Measurements from ENCODE around the gene PCMTD2.

Gene PCMTD2

DNA sequence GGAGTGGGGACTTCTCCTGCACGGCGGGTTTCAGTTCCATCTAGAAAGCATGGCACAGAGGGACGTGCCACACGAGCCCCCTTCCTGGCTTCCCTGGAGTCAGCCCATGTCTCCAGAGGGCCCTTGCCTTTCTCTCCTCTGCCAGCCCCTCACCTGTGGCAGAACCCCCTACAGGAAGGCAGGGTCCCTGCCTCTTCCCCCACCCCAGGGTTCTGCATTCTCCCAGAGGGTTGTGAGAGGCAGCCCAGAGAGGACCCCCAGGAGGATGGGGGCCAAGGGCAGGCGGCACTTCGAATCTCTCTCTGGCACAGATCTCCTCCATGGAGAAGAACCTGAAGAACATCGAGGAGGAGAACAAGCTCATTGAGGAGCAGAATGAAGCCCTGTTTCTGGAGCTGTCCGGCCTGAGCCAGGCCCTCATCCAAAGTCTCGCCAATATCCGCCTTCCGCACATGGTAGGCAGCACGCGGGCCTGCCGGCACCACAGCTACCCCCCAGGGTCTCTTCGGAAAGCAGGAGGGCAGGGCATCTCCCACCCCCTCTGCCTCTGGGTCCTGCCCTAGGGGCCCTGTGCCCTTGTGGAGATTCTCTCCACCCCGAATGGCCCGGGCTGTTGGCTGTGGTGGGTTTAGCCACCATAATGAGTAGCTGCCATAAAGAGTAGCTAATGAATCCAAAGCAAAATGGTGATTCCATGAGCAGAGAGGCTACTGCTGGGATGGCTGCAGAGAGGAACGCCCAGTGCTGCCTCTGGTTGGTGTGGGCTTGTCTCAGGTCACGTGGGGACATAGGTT is 15.9 kb upstream of the PCMTD2 start:
- no peak for DNase-seq

DNA sequence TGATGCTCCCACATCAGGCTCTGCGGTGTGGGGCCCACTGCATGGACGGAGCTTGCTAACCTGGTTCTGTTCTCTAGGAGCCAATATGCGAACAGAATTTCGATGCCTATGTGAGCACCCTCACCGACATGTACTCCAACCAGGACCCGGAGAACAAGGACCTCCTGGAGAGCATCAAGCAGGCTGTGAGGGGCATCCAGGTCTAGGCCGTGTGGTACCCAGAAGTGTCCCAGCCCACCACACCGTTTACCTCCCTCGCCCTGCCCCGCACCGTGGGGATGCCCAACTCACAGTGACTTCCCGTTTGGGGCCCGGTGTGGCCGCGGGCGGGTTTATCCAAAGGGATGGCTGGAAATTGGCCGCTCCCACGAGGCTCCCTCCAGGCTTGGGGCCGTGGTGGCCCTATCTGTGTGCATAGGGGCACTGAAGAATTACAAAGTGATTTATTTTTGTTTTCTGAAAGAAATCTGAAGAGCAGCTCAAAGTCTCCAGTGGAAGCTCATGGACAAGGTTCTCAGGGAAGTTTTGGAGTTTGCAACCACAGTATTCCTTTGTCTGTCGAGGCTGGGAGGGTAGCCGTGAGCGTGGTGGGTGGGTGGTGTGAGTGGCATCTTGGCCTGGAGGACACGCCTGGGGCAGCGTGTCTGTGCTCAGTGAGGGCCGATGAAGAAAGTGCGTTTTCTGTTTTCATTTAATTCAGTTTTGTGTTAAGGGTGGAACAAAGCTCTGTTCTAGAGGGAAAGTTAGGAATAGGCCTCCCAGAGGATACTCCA is 15.1 kb upstream of the PCMTD2 start:
- DNase-seq = no peak

DNA sequence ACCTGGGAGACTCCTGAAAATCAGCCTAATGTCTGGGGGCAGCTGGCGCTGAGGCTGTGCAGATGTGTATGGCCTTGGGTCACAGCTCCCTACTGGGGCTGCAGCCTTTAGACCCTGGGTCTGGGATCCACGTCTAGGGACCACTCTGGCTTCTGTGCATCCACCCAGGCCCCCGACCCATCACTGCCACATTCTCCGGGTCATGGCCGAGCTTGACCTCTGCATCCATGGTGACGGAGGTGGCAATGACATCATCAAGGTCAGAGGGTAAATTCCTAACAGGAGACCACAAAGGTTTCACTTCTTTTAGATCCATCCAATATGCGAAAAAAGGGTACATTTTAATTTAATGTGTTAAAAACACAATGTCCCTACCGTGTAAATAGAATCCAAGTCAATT is 14.5 kb upstream of the PCMTD2 start:
- DNase-seq = no peak

DNA sequence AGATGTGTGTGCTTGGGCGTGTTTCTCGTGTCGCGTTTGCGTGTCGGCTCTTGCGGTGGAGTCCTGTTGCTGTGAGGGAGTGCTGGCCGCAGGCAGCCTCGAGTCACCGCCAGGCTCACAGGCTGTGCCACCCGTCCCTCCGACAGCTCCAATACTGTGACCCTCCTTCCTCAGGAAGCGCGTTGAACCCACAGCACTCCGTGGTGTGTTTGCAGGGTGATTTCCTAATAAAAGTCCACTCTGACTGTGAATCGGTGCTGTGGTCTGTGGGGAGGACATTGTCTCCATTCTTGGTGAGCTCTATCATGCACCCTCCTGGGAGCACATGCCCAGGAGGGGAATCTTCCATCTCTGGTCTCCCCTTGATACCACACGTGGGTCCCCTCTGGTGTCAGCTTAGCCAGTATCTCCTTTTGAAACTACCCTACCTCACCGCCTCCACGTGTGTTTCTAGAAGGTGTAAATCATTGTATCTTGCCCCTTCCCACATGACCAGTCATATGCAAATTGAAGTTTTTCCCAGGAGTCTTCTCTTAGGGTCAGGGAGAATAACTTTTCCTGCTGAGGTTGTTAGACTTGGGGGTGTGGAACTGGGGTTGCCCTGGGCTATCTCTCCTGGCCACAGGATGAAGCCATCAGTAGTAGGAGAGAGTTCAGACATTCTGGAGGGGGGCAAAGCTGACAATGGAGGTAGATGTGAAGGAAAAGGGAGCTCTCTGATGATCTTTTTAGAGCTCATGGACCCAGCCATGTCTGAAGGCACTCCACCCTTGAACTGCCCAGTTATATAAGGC is 13.3 kb upstream of the PCMTD2 start:
- DNase-seq = no peak

DNA sequence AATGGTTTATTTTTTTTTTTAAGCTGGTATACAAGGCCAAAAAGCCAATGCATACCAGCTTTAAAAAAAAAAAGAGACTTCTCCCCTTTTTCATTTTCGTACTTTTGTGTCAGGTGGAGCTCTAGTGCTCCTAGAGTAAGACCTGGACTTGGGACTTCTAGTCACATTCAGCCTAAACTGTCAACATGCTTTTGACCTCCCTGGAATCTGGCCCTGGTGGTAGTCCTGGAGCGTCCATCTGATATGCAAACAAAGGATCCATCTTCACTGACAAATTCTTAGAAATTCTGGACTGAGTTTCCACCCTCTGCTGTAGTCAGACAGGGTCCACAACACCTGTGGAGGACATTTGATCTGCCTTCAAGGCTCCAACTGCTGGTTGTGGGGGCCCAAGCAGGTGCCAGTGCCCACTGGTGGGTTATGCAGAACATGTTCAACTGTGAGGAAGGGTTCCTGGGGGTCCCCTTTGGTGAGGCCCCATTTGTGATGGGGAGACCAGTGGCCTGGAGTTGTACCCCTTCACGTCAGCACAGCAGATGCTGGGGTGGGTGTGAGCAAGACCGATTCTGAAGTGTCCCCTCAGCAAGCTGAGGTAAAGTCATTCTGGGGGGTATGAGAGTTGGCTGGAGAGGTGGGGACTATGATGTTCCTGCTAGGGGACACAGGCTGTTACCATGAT is 12.6 kb upstream of the PCMTD2 start:
- no peak for DNase-seq

DNA sequence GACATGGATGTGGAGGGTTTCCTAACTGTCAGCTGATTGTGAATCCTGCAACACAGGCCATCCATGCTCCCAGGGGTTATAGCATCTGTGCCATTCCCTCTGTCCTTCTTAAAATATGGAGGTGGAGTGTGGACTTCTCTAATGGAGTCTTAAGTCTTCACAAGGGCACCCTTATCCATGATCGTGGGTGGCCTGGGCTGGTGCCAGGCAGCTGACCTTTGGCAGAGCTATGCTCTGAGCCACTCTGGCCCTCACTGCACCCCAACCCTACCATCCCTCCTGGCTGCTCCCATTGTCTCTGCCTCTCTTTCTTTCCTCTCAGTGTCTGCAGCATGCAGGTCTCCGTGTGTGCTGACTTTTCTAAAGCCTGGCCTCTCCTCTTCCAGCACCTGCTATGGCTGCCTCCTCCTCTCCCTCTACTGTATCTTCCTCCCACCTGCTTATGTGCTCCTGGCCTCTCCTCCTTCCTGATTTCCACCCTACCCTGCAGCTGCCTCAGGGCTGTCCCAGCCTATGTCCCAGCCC is 11.2 kb upstream of the PCMTD2 start:
- DNase-seq = no peak

DNA sequence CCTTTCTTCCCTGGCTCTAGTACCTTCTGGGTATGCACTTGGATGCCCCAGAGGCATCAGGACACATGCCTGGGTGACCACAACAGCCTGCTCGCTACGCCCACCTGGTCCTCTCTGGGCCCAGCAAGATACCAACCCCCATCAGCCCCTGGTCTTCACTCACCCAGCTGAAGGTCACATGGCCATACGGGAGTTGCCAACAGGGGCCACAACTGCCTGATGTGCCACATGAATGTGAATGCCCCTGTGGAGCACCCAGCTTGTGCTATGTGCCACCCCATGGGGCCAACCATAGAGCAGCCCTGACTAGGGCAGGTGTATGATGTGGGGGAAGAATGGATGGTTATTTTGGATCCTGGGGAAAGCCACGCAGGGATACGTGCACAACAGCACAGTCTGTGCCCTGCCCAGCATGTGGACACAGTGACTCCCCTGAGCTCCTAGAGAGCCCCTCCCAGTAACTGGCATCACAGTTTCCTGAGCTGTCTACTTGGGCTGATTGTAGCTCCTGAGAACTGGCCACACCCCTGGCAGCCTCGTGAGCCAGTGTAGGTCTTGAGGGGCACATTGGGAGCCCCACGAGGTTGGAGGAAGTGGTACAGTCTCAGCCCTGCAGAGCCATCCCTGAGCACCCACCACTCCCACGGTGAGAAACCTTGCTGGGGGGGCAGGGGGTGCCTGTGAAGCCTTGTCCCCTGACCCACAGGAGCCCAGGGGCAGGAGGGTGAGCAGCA is 10.5 kb upstream of the PCMTD2 start:
- DNase-seq = no peak

DNA sequence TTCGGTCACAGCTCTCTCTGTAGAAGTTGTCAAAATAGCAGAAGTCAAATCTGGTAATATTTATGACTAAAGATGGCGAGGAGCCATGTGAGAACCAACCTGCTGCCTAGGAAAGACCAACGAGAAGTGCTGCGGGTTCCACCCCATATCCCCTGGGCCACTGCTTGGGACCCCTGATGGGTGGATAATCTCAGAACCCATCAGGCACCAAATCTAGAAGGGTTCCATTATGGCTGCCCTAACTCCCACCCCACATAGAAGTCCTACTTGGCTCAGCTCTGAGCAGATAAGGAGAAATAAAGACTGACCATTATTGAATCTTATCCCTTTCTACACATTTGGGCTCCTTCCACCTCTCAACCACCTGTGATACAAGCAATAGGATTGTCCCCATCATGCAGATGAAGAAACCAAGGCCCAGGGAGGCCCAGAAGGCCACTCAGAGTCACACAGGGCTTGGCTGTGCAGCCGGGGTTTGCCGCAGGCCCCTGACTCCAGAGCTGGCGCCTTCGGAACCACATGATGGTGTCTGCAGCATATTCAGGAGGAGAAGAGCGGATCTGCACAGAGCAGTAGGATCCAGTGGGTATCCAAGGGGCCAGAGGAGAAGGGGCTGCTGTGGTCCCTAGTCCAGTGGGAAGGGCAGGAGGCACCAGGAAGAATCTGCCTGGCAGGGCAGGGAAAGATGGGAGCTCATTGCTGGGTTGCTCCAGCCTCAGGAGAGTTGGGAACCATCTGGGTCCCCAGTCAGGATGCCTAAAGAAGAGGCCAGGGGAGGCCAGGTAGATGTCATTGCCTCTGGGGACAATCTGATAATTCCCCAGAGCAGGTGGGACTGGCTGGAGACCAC is 9.6 kb upstream of the PCMTD2 start:
- DNase-seq = no peak

DNA sequence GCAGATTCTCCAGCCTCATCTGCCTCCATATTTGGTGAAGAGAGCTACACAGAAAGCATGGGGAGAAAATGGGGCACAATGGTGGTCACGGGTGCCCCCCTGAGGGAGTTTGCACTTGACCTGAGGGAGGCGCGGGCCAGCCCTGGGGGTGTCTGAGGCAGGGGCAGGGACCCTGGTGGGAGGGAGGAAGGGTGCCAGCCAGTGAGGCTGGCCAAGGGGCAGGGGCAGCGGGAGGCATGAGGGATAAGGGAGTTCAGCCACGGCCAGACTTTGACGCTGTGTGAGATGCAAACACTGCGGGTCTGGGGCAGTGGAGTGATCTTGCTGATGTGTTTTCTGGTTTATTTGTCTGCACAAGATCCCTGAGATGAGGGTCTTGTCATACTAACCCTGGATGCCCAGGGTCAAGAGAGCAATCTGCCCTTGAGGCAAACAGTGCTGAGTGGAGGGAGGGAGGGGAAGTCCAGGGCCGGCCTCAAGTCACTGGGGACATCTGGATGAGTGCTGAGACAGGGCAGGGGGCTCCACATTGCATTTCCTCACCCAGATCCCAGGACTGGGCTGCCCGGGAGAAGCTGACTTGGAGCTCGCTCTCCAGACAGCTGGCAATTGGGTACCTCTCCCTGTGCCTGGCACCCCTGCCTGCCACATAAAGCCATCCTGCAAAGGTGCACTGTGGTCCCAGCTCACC is 8.8 kb upstream of the PCMTD2 start:
- DNase-seq = no peak

DNA sequence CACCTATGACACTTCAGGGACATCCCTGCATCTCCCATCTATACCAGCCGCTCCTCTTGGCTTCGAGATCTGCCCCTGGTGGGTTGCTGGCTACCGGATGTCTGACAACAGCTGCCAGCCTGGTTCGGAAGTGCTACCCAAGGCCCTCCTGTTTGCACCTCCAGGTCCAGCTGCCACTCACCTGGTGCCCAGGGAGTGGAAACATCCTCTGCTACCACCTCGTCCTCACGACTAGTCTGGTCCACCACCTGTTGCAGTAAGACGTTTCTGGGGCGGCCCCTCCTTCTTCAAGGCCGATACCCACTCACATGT is 8.3 kb upstream of the PCMTD2 start:
- DNase-seq = no peak

DNA sequence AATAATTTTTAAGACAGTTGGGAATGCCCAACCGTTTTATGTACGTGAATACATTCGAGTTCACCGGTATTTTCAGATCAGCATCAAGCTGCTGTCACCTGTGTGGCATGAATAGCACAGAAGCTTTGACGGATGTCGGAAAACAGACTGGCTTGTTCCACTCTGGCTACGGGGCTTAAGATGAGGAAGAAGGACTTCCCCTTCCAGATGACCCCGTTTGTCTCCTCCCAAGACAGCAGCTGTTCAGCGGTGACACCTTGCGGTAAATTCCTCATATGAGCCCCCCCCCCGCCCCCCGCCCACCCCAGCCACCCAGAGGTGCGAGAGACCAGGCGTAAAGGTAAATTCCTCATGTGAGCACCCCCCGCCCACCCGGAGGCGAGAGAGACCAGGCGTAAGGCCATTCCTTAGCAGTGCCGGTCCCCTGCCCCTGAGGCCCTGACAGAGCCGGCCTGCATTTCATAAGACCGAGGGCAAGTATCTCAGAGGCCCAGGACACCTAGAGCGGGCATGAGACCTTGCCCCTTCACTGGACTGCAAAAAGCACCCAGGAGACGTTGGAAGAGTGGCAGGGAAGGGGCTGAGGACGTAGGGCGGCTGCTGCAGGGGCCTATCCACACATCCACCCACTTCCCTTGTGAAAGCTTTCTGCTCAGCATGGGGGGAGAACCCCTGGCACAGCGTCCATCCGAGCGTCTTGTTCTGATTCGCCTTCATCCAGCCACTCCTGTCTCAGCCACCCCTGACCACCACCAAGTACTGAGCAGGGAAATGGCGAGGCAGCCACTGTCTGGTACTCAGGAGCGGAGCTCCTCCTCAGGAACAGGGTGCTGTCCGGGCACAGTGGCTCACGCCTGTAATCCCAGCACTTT is 7.3 kb upstream of the PCMTD2 start:
- no peak for DNase-seq

DNA sequence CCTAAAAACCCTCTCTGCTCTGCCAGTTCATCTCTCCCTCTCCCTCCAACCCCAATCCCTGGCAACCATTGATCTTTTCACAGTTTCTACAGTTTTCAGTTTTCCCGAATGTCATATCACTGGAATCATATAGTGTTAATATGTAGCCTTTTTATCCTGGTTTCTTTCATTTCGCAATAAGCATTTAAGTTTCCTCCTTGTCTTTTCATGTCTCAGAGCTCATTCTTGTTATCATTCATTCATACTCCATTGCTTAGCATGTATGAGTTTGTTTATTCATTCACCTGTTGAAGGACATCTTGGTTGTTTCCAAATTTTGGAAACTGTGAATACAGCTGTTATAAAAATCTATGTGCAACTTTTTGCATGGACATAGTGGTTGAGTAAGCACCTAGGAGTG is 5.5 kb upstream of the PCMTD2 start:
- DNase-seq = no peak

DNA sequence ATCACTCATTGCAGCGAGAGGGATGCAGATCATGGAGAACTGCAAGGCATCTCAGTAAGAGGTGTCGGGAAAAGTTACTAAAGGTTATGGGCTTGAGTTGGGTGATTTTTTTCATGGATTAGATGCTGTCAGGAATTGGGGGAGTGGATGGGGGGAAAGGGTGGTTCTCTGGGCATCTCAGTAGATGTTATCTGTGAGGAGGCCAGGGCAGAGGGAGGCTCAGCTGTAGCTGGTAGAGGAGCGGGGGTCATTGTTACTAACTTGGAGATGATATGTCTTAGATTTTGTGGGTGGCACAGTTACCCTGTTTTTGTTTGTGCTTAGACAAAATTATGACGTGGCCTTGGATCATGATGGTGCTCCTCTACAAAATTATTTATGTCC is 2.6 kb upstream of the PCMTD2 start:
- DNase-seq = no peak

DNA sequence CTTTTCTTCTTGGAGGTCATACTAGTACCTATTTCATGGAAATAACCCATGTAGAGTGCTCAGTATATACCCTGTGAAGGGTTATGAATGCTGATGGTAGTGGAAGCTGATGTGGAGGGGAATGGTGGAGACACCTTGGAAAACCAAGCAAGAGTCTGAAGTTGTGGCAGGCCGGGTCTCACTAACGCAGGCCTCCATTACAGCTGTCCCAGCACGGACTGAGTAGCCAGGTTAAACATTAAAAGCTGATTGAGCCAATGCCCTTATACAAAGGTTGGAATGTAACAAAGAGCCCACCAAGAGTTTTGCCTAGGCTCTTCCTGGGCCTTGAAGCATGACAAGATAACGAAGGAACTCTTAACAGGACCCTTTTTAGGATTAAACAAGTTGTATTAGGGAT is 2.1 kb upstream of the PCMTD2 start:
- DNase-seq = no peak

DNA sequence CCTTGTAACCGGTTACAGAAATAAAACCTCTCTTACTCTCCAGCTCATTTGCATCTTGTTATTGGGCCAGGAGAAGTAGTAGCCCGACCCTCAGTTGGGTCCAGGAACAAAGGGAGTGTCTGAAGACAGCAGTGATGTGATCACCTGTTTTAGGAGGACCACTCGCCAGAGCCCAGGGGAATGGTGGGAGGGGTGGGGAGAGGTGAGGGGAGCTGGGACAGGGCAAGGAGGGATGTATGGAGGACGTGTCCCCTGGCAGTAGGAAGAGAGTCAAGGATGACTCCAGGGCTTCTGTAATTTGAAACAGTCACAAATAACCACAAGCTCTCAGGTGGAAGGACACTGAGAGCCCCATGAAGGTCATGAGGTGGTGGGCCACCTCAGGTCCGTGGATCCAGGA is 1.4 kb upstream of the PCMTD2 start:
- no peak for DNase-seq

DNA sequence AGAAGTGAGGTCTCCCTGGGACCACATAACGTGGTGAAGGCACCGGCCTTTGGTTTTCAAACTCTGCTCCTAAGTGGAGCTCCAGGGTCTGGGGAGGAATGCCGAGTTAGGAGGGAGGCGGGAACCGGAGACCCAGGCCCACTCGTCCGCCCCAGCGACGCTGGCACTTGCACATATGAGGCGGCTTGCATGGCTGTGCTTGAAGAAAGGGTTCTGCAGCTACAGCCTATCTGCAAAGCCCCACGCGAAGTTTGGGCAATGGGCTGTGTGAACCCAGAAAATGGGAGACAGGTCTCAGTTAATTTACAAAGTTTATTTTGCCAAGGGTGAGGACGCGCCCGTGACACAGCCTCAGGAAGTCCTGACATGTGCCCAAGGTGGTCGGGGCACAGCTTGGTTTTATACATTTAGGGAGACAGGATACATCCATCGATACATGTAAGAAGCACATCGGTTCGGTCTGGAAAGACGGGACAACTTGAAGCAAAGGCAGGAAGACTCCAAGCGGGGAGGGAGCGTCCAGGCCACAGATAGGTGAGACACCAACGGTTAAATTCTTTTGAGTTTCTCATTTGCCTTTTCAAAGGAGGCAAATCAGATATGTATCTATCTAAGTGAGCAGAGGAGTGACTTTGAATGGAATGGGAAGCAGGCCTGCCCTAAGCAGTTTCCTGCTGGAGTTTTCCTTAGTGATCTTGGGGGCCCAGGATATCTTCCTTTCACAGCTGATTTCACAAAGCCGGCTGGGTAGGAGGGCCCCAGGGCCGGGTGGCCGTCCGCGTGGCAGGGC is 782 bp upstream of the PCMTD2 start:
- no peak for DNase-seq

DNA sequence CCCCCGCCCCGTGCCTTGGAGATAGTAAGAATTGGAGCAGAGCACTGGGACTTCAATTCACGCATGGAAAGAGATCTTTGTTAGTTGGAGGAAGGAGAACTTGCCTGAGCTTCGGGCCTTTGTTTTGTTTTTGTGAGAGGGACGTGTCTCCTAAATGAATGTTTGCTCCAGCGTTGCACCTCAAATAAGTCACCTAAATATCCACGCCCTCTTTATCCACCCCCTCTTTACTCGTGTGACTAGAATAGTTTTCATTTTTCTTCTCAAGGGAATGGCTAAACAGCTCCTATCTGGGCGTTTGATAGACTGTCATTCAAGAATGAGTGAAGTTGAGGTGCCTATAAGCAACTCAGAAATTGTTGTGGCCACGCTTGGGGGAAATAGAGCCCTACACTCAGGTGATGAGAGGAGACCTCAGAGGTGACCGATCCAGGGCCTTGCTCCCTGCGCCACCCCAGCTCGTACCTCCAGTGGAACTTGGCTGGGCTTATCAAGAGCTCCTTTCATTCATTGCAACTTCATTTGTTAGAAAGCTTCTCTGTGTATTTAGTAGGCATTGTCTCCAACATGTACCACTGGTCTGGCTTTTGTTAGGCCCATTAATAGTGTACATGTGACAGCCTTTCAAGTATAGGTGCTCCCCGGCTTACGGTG is 861 bp downstream of the PCMTD2 start:
- DNase-seq = peak in 1 of 2 donors; percentile 7

DNA sequence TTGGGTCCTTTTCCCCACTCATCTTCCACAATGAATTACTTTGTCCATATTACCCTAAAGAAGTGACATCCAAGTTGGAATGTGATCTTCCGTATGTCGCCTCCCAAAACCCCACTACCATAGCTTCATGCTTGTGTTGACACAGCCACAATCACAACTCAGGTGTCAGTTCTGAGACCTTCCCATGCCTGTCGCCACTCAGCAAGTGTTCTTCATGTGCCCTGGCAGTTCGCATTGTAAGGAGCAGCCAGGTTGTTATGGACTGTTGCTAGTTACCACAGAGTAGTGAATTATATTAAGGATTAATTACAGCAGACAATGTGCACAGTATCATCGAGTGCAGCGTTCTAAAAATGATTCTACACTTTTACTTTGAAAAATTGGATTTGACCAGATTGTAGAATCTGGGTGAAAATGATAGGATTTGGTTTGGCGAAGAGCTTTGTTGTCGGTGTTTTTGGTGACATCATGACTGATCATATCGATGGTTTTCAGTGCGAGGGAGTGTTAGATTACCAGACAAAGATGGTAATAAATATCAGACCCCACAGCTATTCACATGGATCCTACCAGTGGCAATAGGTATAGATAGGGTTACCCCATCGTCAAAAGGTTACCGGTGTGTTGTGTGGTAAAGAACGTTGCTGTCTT is 1.7 kb downstream of the PCMTD2 start:
- DNase-seq = no peak
